Iris pigment epithelial cell (primary cell): ENCODE measurements around the gene CNTNAP3B.
"Not testable (repeated sequence)": the region's sequence is repeated elsewhere in the genome, so short reads cannot be mapped to it uniquely, and the experiment has no call there.

ENCODE experiments used
- DNase-seq: peaks from one replicate; pipeline ENCODE4 v3.0.0-alpha.2; 2011; ENCODE audit warnings: low read depth

Gene CNTNAP3B

GRCh38 chr9:42129073-42129729 lies at the start of gene CNTNAP3B:
TSS of gene CNTNAP3B (minus strand) at chr9:42129426. CDS start at chr9:42129094, 332 bp downstream.
- DNase-seq, result peak; percentile 2

DNA sequence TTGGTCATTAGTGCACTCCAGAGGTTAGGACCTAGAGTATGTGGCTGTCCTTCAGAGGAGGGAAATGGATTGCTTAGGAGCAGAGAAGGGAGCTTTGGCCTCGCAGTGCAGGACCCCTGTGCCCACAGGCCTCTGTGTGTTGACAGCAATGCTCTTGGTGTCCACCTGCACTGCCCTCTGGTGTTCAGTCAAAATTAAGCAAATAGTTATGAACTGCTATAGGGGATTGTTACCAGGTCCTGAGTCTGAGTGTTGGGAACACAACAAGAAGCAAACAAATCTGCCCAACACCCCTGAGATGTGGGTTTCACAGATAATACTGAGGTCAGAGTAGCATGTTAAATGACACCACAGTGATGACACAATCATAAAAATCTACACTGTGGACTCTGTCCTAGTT lies 31.1 kb upstream of the CNTNAP3B start:
- peak; percentile 14 for DNase-seq

GRCh38 chr9:42127056-42127841 lies 2.0 kb downstream of the CNTNAP3B start:
- DNase-seq, result peak; percentile 25

DNA sequence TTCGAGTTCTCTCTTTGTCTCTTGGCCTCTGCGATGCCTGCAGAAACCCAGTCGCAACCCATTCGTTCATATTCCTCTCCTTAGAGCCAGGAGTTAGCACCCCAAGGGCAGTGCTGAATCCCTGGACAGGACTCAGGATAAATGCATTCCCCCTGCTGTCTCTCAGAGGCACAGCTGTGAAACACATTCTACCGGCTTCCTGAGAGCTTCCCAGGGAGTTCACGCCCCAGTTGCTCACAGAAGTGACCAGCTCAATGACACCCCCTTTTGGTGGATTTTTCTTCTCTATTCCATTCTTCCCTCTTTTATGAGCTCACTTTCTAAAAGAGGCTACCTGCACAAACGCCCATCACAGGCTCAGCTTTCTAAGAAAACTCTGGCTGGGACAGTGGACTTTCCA lies 8.2 kb downstream of the CNTNAP3B start:
- peak; percentile 10 for DNase-seq

DNA sequence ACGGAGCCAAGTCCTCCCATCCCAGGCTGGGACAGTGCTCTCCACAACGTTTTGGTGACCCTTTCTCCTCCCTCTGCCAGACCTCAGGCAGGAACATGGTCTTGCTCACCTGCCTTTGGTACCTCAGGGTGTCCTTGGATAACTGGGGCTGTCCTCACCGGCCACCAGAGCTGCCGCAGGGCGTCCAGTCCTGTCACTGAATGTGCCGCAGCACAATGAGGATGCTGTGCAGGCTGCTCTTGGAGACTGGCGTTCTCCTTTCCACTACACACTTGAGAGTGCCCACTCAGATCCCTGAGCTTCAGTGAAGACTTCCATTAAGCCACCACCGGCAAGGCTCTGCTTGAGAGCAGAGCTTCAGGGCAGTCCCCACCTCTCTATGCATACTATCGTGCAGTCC lies 33.3 kb downstream of the CNTNAP3B start:
- not testable (repeated sequence) for DNase-seq

GRCh38 chr9:42084559-42084952 lies 44.7 kb downstream of the CNTNAP3B start:
- not testable (repeated sequence) for DNase-seq

- DNase-seq, result not testable (repeated sequence)
Observed at GRCh38 chr9:42083877-42084558, 45.2 kb downstream of the CNTNAP3B start.

- not testable (repeated sequence) for DNase-seq
Observed at GRCh38 chr9:42080376-42080775, 48.9 kb downstream of the CNTNAP3B start.

DNA sequence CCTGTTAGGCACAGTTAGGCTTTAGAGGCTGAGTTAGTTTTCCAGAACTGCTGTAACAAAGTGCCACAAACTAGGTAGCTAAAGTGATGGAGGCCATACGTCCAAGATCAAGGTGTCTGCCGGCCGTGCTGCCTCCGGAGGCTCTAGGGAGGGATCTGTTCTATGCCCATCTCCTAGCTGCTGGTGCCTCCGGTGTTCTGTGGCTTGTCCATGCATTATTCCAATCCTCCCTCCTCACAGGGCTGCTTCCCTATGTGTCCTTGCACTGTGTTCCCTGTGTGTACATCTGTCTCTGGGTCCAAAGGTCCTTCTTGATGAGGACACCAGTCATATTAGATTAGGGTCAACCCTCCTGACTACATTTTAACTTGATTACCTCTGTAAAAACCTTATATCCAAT lies 54.4 kb downstream of the CNTNAP3B start:
- DNase-seq, result not testable (repeated sequence)

DNA sequence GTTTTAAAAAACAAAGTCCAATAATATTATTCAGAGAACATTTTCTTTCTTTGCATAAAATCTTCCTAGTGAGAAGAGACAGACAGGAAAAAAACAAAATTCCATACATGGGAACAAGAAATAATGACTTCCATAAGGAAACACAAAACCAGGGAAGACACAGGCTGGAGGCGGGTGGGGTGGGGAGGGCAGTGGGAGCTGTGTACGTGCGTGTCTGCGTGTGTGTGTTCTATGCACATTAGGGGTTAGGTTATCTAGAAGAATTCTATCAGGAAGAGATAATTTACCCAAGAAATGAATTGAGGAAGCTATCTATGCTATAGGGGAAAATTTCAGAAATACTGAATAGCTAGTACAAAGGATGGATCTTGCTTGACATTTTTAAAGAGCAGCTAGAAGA lies 58.2 kb downstream of the CNTNAP3B start:
- DNase-seq, result not testable (repeated sequence)

- DNase-seq, result not testable (repeated sequence)
Observed at GRCh38 chr9:42070035-42070799, 59.0 kb downstream of the CNTNAP3B start.

GRCh38 chr9:42053874-42054273 lies 75.4 kb downstream of the CNTNAP3B start:
- DNase-seq, result not testable (repeated sequence)

GRCh38 chr9:42050701-42051100 lies 78.5 kb downstream of the CNTNAP3B start:
- DNase-seq, result not testable (repeated sequence)

DNA sequence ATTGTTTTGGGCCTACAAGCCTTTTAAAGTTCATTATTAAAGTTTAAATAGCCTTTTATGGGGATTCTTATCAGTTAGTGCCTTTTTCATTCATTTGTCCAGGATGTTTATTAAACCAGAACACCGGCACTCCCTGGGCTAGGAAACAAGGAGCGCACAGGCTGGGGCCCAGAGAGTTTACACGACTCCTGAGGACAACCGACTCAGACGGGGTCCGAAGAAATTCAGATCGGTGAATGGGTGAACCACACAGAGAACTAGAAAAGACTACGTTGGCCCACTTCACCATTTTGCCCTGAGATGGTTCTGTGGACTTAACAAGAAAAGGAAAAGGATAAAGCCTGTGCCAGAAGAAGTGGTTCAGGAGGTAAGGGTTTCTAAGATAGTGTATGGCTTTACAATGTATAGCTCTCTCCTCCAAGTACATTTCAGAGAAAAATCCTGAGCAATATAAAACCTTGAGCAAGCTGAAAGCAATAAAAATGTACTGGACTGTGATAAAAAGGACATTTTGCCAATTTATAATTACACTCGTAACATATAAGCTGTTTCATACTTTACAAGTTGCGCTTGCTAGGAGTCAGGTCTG lies 84.7 kb downstream of the CNTNAP3B start:
- not testable (repeated sequence) for DNase-seq

DNA sequence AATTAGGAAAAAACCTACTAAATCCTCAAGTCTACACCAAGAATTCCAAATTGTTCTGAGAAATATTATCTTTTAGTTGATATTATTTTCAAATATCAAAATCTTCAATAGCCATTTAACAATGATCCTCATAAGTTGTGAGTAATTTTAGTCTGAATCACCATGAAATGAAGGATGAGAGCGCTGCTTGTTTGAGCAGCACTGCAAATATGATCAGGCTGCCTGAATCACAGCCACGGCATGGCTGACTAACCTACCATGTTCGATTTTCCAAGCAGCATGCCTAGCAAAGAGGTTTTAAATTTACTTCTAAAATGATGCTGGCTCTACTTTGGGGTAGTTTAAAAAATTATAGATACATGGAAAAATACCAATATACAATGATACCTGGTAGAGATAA lies 95.7 kb downstream of the CNTNAP3B start:
- DNase-seq, result not testable (repeated sequence)

GRCh38 chr9:42020639-42021038 lies 108.6 kb downstream of the CNTNAP3B start:
- DNase-seq, result not testable (repeated sequence)

GRCh38 chr9:42018220-42018922 lies 110.9 kb downstream of the CNTNAP3B start:
- peak; percentile 10 for DNase-seq

DNA sequence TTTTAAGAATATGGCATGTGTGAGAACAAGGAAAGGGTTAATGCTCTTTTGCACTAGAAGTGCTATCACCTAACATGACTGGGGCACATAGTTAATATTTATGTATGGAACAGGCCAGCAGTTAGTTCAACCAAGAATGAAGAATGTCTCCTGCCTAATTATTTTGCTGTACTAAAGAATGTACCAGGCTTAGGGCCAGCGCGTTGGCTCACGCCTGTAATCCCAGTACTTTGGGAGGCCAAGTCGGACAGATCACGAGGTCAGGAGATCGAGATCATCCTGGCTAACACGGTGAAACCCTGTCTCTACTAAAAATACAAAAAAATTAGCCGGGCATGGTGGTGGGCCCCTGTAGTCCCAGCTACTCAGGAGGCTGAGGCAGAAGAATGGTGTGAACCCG lies 114.9 kb downstream of the CNTNAP3B start:
- DNase-seq, result not testable (repeated sequence)

- not testable (repeated sequence) for DNase-seq
Observed at GRCh38 chr9:41991607-41992006, 137.6 kb downstream of the CNTNAP3B start.

DNA sequence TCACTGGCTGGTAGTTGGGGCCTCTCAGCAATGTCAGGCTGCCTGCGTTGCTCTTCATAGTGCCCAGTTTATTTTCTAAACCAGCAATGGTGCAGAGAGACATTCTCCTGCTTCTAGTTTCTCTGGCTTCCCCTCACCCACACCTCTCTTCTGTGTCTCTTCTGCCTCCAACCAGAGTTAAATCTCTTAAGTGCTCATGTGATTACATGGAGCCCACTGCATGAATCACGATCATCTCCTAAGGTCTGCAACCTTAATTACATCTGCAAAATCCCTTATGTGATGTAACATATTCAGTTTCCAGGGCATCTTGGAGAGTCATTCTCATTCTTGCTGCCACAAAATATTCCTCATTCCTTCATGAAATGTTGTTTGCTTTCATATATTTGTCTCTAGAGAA lies 149.0 kb downstream of the CNTNAP3B start:
- not testable (repeated sequence) for DNase-seq
